Stomach smooth muscle (tissue), 2 donors: Measurements from ENCODE around the gene LIMK2.

Experiments
- H3K27ac ChIP-seq: one replicate; pipeline ENCODE4 v1.7.0; 2013; ENCODE audit warnings: mild to moderate bottlenecking, low read length, inconsistent platforms
- H3K27me3 ChIP-seq, 2 donors: one replicate each; pipeline ENCODE4 v1.7.0; 2013; ENCODE audit warnings: low read length in 2 of 2; ENCODE audit not compliant: insufficient read depth in 2 of 2, control insufficient read depth in 1 of 2
- H3K36me3 ChIP-seq, 2 donors: one replicate each; pipeline ENCODE4 v1.7.0; 2013; ENCODE audit warnings: low read length in 2 of 2; ENCODE audit not compliant: control insufficient read depth in 2 of 2, insufficient read depth in 2 of 2
- H3K4me1 ChIP-seq: one replicate; pipeline ENCODE4 v1.7.0; 2013; ENCODE audit warnings: low read length; ENCODE audit not compliant: control insufficient read depth, insufficient read depth
- H3K4me3 ChIP-seq, 2 donors: one replicate each; pipeline ENCODE4 v1.7.0; 2013; ENCODE audit warnings: low read length in 2 of 2
- H3K9ac ChIP-seq, 2 donors: one replicate each; pipeline ENCODE4 v1.7.0; 2013; ENCODE audit warnings: low read length in 2 of 2, mild to moderate bottlenecking in 1 of 2
- H3K9me3 ChIP-seq, 2 donors: one replicate each; pipeline ENCODE4 v1.7.0; 2013; ENCODE audit warnings: low read length in 2 of 2; ENCODE audit not compliant: control insufficient read depth in 2 of 2
- donor health status: healthy.
- donor health status: Pancreatic carcinoma.

LIMK2 gene

GRCh38 chr22:31282748-31283468 is 70.8 kb downstream of the LIMK2 start:
- no peaks in the 10 kb centered on the region for H3K9me3 ChIP-seq
- no peak overlapping the region for H3K4me3 ChIP-seq
- H3K9ac ChIP-seq, result no peak overlapping the region
- H3K36me3 ChIP-seq, result peaks cover 42 to 58% of the 10 kb centered on the region in 2 donors
- H3K27me3 ChIP-seq, result no peaks in the 10 kb centered on the region
- H3K4me1 ChIP-seq, result peaks cover 10% of the 10 kb centered on the region
- no peak overlapping the region for H3K27ac ChIP-seq

GRCh38 chr22:31284281-31285155 is 72.4 kb downstream of the LIMK2 start:
- Histone ChIP-seq H3K27me3 (no peaks in the 10 kb centered on the region), H3K36me3 (peaks cover 55 to 58% of the 10 kb centered on the region in 2 donors), H3K4me1 (peaks cover 19% of the 10 kb centered on the region), H3K4me3 (no peak overlapping the region), H3K9me3 (no peaks in the 10 kb centered on the region), H3K27ac (no peak overlapping the region), H3K9ac (no peak overlapping the region)

GRCh38 chr22:31286360-31287255 is 74.5 kb downstream of the LIMK2 start:
- Histone ChIP-seq H3K4me3 (no peak overlapping the region), H3K9ac (peak overlapping the region; percentile 4 to 29), H3K4me1 (peaks cover 29% of the 10 kb centered on the region), H3K27ac (peak overlapping the region; percentile 41), H3K9me3 (no peaks in the 10 kb centered on the region), H3K36me3 (peaks cover 46 to 55% of the 10 kb centered on the region in 2 donors), H3K27me3 (no peaks in the 10 kb centered on the region)

GRCh38 chr22:31287818-31288495 is 75.9 kb downstream of the LIMK2 start:
- Histone ChIP-seq H3K4me1 (peaks cover 34% of the 10 kb centered on the region), H3K9ac (peak overlapping the region in 1 of 2 donors; percentile 2), H3K27ac (peak overlapping the region; percentile 37), H3K27me3 (no peaks in the 10 kb centered on the region), H3K9me3 (no peaks in the 10 kb centered on the region), H3K36me3 (peaks cover 34 to 47% of the 10 kb centered on the region in 2 donors), H3K4me3 (no peak overlapping the region)

- peaks cover 38% of the 10 kb centered on the region for H3K4me1 ChIP-seq
- H3K9ac ChIP-seq, result peak overlapping the region; percentile 36 to 43
- H3K27ac ChIP-seq, result peak overlapping the region; percentile 55
- no peaks in the 10 kb centered on the region for H3K27me3 ChIP-seq
- H3K36me3 ChIP-seq, result peaks cover 30 to 40% of the 10 kb centered on the region in 2 donors
- no peaks in the 10 kb centered on the region for H3K9me3 ChIP-seq
- H3K4me3 ChIP-seq, result no peak overlapping the region
Measured at GRCh38 chr22:31288496-31289240, 76.6 kb downstream of the LIMK2 start.

- Histone ChIP-seq H3K9me3 (no peaks in the 10 kb centered on the region), H3K9ac (peak overlapping the region; percentile 36 to 43), H3K27ac (peak overlapping the region; percentile 55), H3K4me3 (peak overlapping the region; percentile 41 to 100), H3K36me3 (peaks cover 29 to 36% of the 10 kb centered on the region in 2 donors), H3K27me3 (no peaks in the 10 kb centered on the region), H3K4me1 (peaks cover 40% of the 10 kb centered on the region)
Measured at GRCh38 chr22:31289344-31289743, 77.2 kb downstream of the LIMK2 start.

GRCh38 chr22:31290494-31291471 is 78.7 kb downstream of the LIMK2 start:
- Histone ChIP-seq H3K36me3 (peaks cover 19 to 24% of the 10 kb centered on the region in 2 donors), H3K27me3 (no peaks in the 10 kb centered on the region), H3K4me3 (peak overlapping the region; percentile 98 to 100), H3K4me1 (peaks cover 43% of the 10 kb centered on the region), H3K9ac (peak overlapping the region; percentile 71 to 84), H3K9me3 (no peaks in the 10 kb centered on the region), H3K27ac (peak overlapping the region; percentile 92)

GRCh38 chr22:31291481-31292235 is 79.6 kb downstream of the LIMK2 start:
- Histone ChIP-seq H3K4me3 (peak overlapping the region; percentile 98 to 100), H3K27me3 (no peaks in the 10 kb centered on the region), H3K36me3 (peaks cover 13 to 21% of the 10 kb centered on the region in 2 donors), H3K4me1 (peaks cover 39% of the 10 kb centered on the region), H3K9me3 (no peaks in the 10 kb centered on the region), H3K9ac (peak overlapping the region; percentile 71 to 95), H3K27ac (peak overlapping the region; percentile 92)
